H9 (cell line): ENCODE results near the gene TLE4. TPM values are rescaled to one million over a fixed set of nuclear protein-coding genes. Genes with fewer than 3 reads are reported as not detected.

Experiments
- DNase-seq: peaks from one replicate; pipeline ENCODE4 v3.0.0-alpha.2; 2017
- H2AFZ ChIP-seq: one replicate; pipeline ENCODE4 v1.6.1; 2013; ENCODE audit warnings: mild to moderate bottlenecking, low read length, control low read depth, moderate library complexity
- H2AK5ac ChIP-seq: 2 replicates; pipeline ENCODE4 v1.6.1; 2013; ENCODE audit warnings: low read length, control low read depth, mixed read lengths; ENCODE audit not compliant: insufficient read length
- H2BK120ac ChIP-seq: one replicate; pipeline ENCODE4 v1.6.1; 2013; ENCODE audit warnings: low read depth, mild to moderate bottlenecking, low read length, control low read depth, inconsistent platforms; ENCODE audit not compliant: poor library complexity, severe bottlenecking
- H2BK12ac ChIP-seq: 2 replicates; pipeline ENCODE4 v1.6.1; 2013; ENCODE audit warnings: low read length, control low read depth, mixed read lengths, low read depth; ENCODE audit not compliant: insufficient read length
- H2BK15ac ChIP-seq: 2 replicates; pipeline ENCODE4 v1.6.1; 2013; ENCODE audit warnings: low read depth, low read length, control low read depth
- H2BK20ac ChIP-seq: one replicate; pipeline ENCODE4 v1.6.1; 2013; ENCODE audit warnings: low read depth, mild to moderate bottlenecking, low read length, control low read depth, inconsistent platforms; ENCODE audit not compliant: poor library complexity, severe bottlenecking
- H2BK5ac ChIP-seq: 2 replicates; pipeline ENCODE4 v1.6.1; 2013; ENCODE audit warnings: low read length, control low read depth, mixed read lengths; ENCODE audit not compliant: insufficient read length
- H3K14ac ChIP-seq: 2 replicates; pipeline ENCODE4 v1.6.1; 2013; ENCODE audit warnings: low read length, control low read depth; ENCODE audit not compliant: insufficient read depth
- H3K18ac ChIP-seq: 2 replicates; pipeline ENCODE4 v1.6.1; 2013; ENCODE audit warnings: low read depth, mild to moderate bottlenecking, mixed read lengths, low read length, control low read depth; ENCODE audit not compliant: insufficient read length
- H3K23ac ChIP-seq: 2 replicates; pipeline ENCODE4 v1.6.1; 2013; ENCODE audit warnings: low read length, control low read depth, mixed read lengths, low read depth; ENCODE audit not compliant: insufficient read length
- H3K23me2 ChIP-seq: 2 replicates; pipeline ENCODE4 v1.6.1; 2013; ENCODE audit warnings: low read depth, mild to moderate bottlenecking, mixed read lengths, low read length, control low read depth; ENCODE audit not compliant: insufficient read length, poor library complexity, severe bottlenecking
- H3K27ac ChIP-seq: 2 replicates; pipeline ENCODE4 v1.5.1; 2013; ENCODE audit warnings: low read length, control low read depth, mixed read lengths, low read depth; ENCODE audit not compliant: insufficient read length
- H3K27me3 ChIP-seq: 2 replicates; pipeline ENCODE4 v1.6.1; 2013; ENCODE audit warnings: low read length, control low read depth, inconsistent platforms; ENCODE audit not compliant: insufficient read depth
- H3K4ac ChIP-seq: 2 replicates; pipeline ENCODE4 v1.6.1; 2013; ENCODE audit warnings: low read depth, mild to moderate bottlenecking, control low read depth, inconsistent platforms, low read length, moderate library complexity
- H3K4me1 ChIP-seq: 2 replicates; pipeline ENCODE4 v1.6.1; 2013; ENCODE audit warnings: low read length, control low read depth, inconsistent platforms; ENCODE audit not compliant: insufficient read depth
- H3K4me2 ChIP-seq: 2 replicates; pipeline ENCODE4 v1.6.1; 2013; ENCODE audit warnings: low read length, control low read depth, mixed read lengths; ENCODE audit not compliant: insufficient read length, insufficient read depth
- H3K56ac ChIP-seq: 2 replicates; pipeline ENCODE4 v1.6.1; 2013; ENCODE audit warnings: low read depth, mild to moderate bottlenecking, mixed read lengths, low read length, control low read depth; ENCODE audit not compliant: insufficient read length
- H3K79me1 ChIP-seq: 2 replicates; pipeline ENCODE4 v1.6.1; 2013; ENCODE audit warnings: low read depth, mild to moderate bottlenecking, moderate library complexity, low read length, control low read depth, inconsistent platforms; ENCODE audit not compliant: insufficient read depth, poor library complexity, severe bottlenecking
- H3K79me2 ChIP-seq: 2 replicates; pipeline ENCODE4 v1.6.1; 2013; ENCODE audit warnings: low read length, control low read depth, inconsistent platforms; ENCODE audit not compliant: insufficient read depth
- H3K9ac ChIP-seq: 2 replicates; pipeline ENCODE4 v1.6.1; 2013; ENCODE audit warnings: low read length, control low read depth, mixed read lengths; ENCODE audit not compliant: insufficient read length; ENCODE audit errors: extremely low read depth
- H3K9me3 ChIP-seq: one replicate; pipeline ENCODE4 v1.6.1; 2013; ENCODE audit warnings: low read depth, low read length, inconsistent platforms; ENCODE audit not compliant: control insufficient read depth
- H3T11ph ChIP-seq: one replicate; pipeline ENCODE4 v1.6.1; 2013; ENCODE audit warnings: mild to moderate bottlenecking, low read length, control low read depth, inconsistent platforms
- H4K20me1 ChIP-seq: one replicate; pipeline ENCODE4 v1.6.1; 2013; ENCODE audit not compliant: control insufficient read depth, insufficient read length, insufficient read depth
- H4K5ac ChIP-seq: 2 replicates; pipeline ENCODE4 v1.6.1; 2013; ENCODE audit warnings: low read depth, mild to moderate bottlenecking, mixed read lengths, low read length, control low read depth; ENCODE audit not compliant: insufficient read length
- H4K8ac ChIP-seq: replicated peaks from 2 replicates; pipeline ENCODE4 v1.6.1; 2013; ENCODE audit warnings: low read length, control low read depth, mixed read lengths, low read depth; ENCODE audit not compliant: insufficient read length
- H4K91ac ChIP-seq: 2 replicates; pipeline ENCODE4 v1.6.1; 2013; ENCODE audit warnings: low read depth, mild to moderate bottlenecking, moderate library complexity, mixed read lengths, low read length, control low read depth; ENCODE audit not compliant: insufficient read length
- H3K27ac Mint-ChIP-seq, 3 experiments: 2 replicates in 2 of 3; 3 replicates in 1 of 3; pipeline ENCODE4 v1.8.0; 2020 to 2021; ENCODE audit warnings: mixed read lengths in 3 of 3, mild to moderate bottlenecking in 1 of 3, moderate library complexity in 1 of 3
- H3K27me3 Mint-ChIP-seq: 2 replicates; pipeline ENCODE4 v1.8.0; 2021; ENCODE audit warnings: low read depth, mild to moderate bottlenecking, moderate library complexity, mixed read lengths
- H3K36me3 Mint-ChIP-seq, 3 experiments: 2 replicates in 2 of 3; 3 replicates in 1 of 3; pipeline ENCODE4 v1.8.0; 2020 to 2021; ENCODE audit warnings: low read depth in 3 of 3, mixed read lengths in 3 of 3; ENCODE audit not compliant: insufficient read depth in 1 of 3
- H3K4me1 Mint-ChIP-seq, 2 experiments: 2 replicates each; pipeline ENCODE4 v1.8.0; 2020; ENCODE audit warnings: mixed read lengths in 2 of 2
- H3K4me3 Mint-ChIP-seq, 2 experiments: 2 replicates in 1 of 2; 3 replicates in 1 of 2; pipeline ENCODE4 v1.8.0; 2020 to 2021; ENCODE audit warnings: mild to moderate bottlenecking in 2 of 2, mixed read lengths in 2 of 2, moderate library complexity in 1 of 2
- H3K9me3 Mint-ChIP-seq, 2 experiments: 2 replicates in 1 of 2; 3 replicates in 1 of 2; pipeline ENCODE4 v1.8.0; 2020; ENCODE audit warnings: mild to moderate bottlenecking in 2 of 2, mixed read lengths in 2 of 2, moderate library complexity in 1 of 2
- WGBS: extraction: QIAGEN DNeasy Blood & Tissue Kit; methylation state at CpG from one replicate; pipeline ENCODE4 v1.1.7; 2013; ENCODE audit warnings: missing lambda C conversion rate, low lambda C conversion rate, mixed read lengths; ENCODE audit not compliant: insufficient read length; ENCODE audit errors: extremely low coverage; 5-methylcytosine and 5-hydroxymethylcytosine counted together
- total RNA-seq: library from RNA; stranded (reverse); gene quantifications from 2 replicates; pipeline ENCODE4 v1.2.1, GENCODE V29; 2021
- TF ChIP-seq, protein P1 (sequence below): fragments of 200-600 bp; sonication (generic); conservative IDR thresholded peaks from 3 replicates; pipeline ENCODE4 v1.8.0; 2021; ENCODE audit warnings: antibody characterized with exemption, mild to moderate bottlenecking

The TLE4 gene
- total RNA-seq, 1 experiment from 2014 or later: 35.1 TPM

DNA sequence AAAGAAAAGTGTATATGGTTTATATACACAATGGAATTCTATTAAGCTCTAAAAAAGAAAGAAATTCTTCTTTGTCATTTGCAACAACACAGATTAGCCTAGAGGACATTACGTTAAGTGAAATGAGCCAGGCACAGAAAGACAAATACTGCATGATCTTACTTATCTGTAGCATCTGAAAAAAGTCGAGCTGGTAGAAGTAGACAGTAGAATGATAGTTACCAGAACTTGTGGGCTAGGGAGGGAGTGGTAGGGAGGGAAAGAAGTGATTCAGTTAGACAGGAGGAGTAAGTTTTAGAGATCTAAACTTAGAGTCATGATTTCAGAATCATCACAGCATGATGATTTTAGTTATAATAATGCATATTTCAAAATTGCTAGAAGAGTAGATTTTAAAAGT is 184.6 kb downstream of the TLE4 start:
- Mint-ChIP-seq H3K27ac (no peak overlapping the region), H3K36me3 (peaks cover 4 to 17% (median 7%) of the 10 kb centered on the region in 3 experiments; a peak in 6 of 7 replicates), H3K4me3 (no peak overlapping the region), H3K4me1 (no peaks in the 10 kb centered on the region), H3K27me3 (no peaks in the 10 kb centered on the region), H3K9me3 (peaks cover 14 to 16% of the 10 kb centered on the region in 2 experiments)
- Histone ChIP-seq H2BK15ac (no peak overlapping the region), H3K79me2 (no peaks in the 10 kb centered on the region), H3K4me2 (no peak overlapping the region), H2BK20ac (no peak overlapping the region), H3K23ac (no peak overlapping the region), H3K56ac (no peak overlapping the region), H3K14ac (no peak overlapping the region), H3K27ac (no peak overlapping the region), H2BK120ac (no peak overlapping the region), H4K91ac (no peak overlapping the region), H3K9ac (no peak overlapping the region), H3K4me1 (no peaks in the 10 kb centered on the region), H2BK12ac (no peak overlapping the region), H3K18ac (no peak overlapping the region), H2BK5ac (no peak overlapping the region), H3K27me3 (no peaks in the 10 kb centered on the region), H3K79me1 (no peaks in the 10 kb centered on the region), H4K5ac (no peak overlapping the region), H2AK5ac (no peak overlapping the region), H4K20me1 (no peaks in the 10 kb centered on the region), H2AFZ (no peak overlapping the region), H4K8ac (no peak overlapping the region), H3K9me3 (no peaks in the 10 kb centered on the region), H3K4ac (no peak overlapping the region), H3T11ph (no peak overlapping the region), H3K23me2 (no peaks in the 10 kb centered on the region)
- TF ChIP-seq, protein P1, sequence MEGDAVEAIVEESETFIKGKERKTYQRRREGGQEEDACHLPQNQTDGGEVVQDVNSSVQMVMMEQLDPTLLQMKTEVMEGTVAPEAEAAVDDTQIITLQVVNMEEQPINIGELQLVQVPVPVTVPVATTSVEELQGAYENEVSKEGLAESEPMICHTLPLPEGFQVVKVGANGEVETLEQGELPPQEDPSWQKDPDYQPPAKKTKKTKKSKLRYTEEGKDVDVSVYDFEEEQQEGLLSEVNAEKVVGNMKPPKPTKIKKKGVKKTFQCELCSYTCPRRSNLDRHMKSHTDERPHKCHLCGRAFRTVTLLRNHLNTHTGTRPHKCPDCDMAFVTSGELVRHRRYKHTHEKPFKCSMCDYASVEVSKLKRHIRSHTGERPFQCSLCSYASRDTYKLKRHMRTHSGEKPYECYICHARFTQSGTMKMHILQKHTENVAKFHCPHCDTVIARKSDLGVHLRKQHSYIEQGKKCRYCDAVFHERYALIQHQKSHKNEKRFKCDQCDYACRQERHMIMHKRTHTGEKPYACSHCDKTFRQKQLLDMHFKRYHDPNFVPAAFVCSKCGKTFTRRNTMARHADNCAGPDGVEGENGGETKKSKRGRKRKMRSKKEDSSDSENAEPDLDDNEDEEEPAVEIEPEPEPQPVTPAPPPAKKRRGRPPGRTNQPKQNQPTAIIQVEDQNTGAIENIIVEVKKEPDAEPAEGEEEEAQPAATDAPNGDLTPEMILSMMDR: no peak
- WGBS: no CpG with 5 or more reads among the region's 2 CpGs
- DNase-seq: no peak
